CD4-positive, alpha-beta T cell treated with Interleukin-1 beta for 1 hour (primary cell): Measurements from ENCODE around the gene ZRANB3.
A peak's percentile ranks its signal among the peaks of the same experiment; 100 is the strongest.
"Not testable (repeated sequence)": the region's sequence is repeated elsewhere in the genome, so short reads cannot be mapped to it uniquely, and the experiment has no call there.

Source experiments
- DNase-seq, 2 donors: peaks; one replicate each; pipeline ENCODE4 v3.0.0-alpha.2; 2020 to 2022

The ZRANB3 gene

GRCh38 chr2:135530313-135531230 is at the start of gene ZRANB3:
Gene ZRANB3 (minus strand): TSS chr2:135531218.
- peak; percentile 95 for DNase-seq

GRCh38 chr2:135573620-135574019 is 42.6 kb upstream of the ZRANB3 start:
- DNase-seq, result no peak

GRCh38 chr2:135570884-135571283 is 39.9 kb upstream of the ZRANB3 start:
- no peak for DNase-seq

GRCh38 chr2:135563793-135564192 is 32.8 kb upstream of the ZRANB3 start:
- no peak for DNase-seq

- no peak for DNase-seq
Observed at GRCh38 chr2:135561925-135562324, 30.9 kb upstream of the ZRANB3 start.

GRCh38 chr2:135557530-135557929 is 26.5 kb upstream of the ZRANB3 start:
- no peak for DNase-seq

- DNase-seq, result no peak
Observed at GRCh38 chr2:135555311-135555710, 24.3 kb upstream of the ZRANB3 start.

GRCh38 chr2:135552887-135553286 is 21.9 kb upstream of the ZRANB3 start:
- no peak for DNase-seq

GRCh38 chr2:135551356-135551755 is 20.3 kb upstream of the ZRANB3 start:
- no peak for DNase-seq

- no peak for DNase-seq
Observed at GRCh38 chr2:135547311-135547710, 16.3 kb upstream of the ZRANB3 start.

GRCh38 chr2:135546436-135546835 is 15.4 kb upstream of the ZRANB3 start:
- no peak for DNase-seq

- not testable (repeated sequence) for DNase-seq
Observed at GRCh38 chr2:135533545-135533944, 2.5 kb upstream of the ZRANB3 start.

GRCh38 chr2:135532581-135532980 is 1.6 kb upstream of the ZRANB3 start:
- DNase-seq, result no peak

- peak; percentile 97 to 99 for DNase-seq
Observed at GRCh38 chr2:135531231-135532197, 496 bp upstream of the ZRANB3 start, which contains the start of gene R3HDM1. Gene R3HDM1 (plus strand): TSS chr2:135531484. CDS start chr2:135604846, 73,362 bp downstream.

- no peak for DNase-seq
Observed at GRCh38 chr2:135528006-135528405, 3.0 kb downstream of the ZRANB3 start.

- no peak for DNase-seq
Observed at GRCh38 chr2:135525786-135526185, 5.2 kb downstream of the ZRANB3 start.

GRCh38 chr2:135512099-135512498 is 18.9 kb downstream of the ZRANB3 start:
- no peak for DNase-seq

GRCh38 chr2:135510577-135510976 is 20.4 kb downstream of the ZRANB3 start:
- no peak for DNase-seq

GRCh38 chr2:135504811-135505210 is 26.2 kb downstream of the ZRANB3 start:
- DNase-seq, result no peak

GRCh38 chr2:135498588-135498987 is 32.4 kb downstream of the ZRANB3 start:
- not testable (repeated sequence) for DNase-seq

GRCh38 chr2:135494917-135495316 is 36.1 kb downstream of the ZRANB3 start:
- no peak for DNase-seq

GRCh38 chr2:135494503-135494902 is 36.5 kb downstream of the ZRANB3 start:
- DNase-seq, result no peak

- DNase-seq, result no peak
Observed at GRCh38 chr2:135490376-135490775, 40.6 kb downstream of the ZRANB3 start.
